Stimulated activated CD8-positive, alpha-beta memory T cell treated with anti-CD3 and anti-CD28 coated beads, Interleukin-12 subunit alpha, Interleukin-12 subunit beta, amount 100 ng/mL, for 4 hours (primary cell): ENCODE data around the gene CCDC33.
A peak's percentile ranks its signal among the peaks of the same experiment; 100 is the strongest.

ENCODE experiments used
- DNase-seq: peaks from one replicate; pipeline ENCODE4 v3.0.0-alpha.2; 2020; ENCODE audit warnings: low read depth

CCDC33 gene

GRCh38 chr15:74383286-74383685, 147.2 kb downstream of the CCDC33 start:
- DNase-seq: no peak

- peak; percentile 72 for DNase-seq
These were observed 147.8 kb downstream of the CCDC33 start for GRCh38 chr15:74383695-74384565.

GRCh38 chr15:74384566-74384880, 148.4 kb downstream of the CCDC33 start:
- no peak for DNase-seq

- no peak for DNase-seq
These were observed 148.9 kb downstream of the CCDC33 start for GRCh38 chr15:74384881-74385643.

- no peak for DNase-seq
These were observed 149.6 kb downstream of the CCDC33 start for GRCh38 chr15:74385733-74386132.
